Right atrium auricular region (tissue), 2 donors: ENCODE measurements around the gene RTKN. TPM values are rescaled to one million over a fixed set of nuclear protein-coding genes. Genes with fewer than 3 reads are reported as not detected.
"Not testable (repeated sequence)": the region's sequence is repeated elsewhere in the genome, so short reads cannot be mapped to it uniquely, and the experiment has no call there.

Experiments
- DNase-seq: peaks from one replicate; pipeline ENCODE4 v3.0.0-alpha.2; 2019; ENCODE audit warnings: low spot score
- H3K27ac ChIP-seq, 2 donors: fragments of 200-600 bp; sonication (generic); 1 replicate in 1 of 2; 2 replicates in 1 of 2; pipeline ENCODE4 v1.5.1; 2016 to 2019
- H3K27me3 ChIP-seq, 2 donors: fragments of 200-600 bp; sonication (generic); one replicate each; pipeline versions ENCODE4 v1.5.1 to v1.6.0; 2017 to 2019
- H3K36me3 ChIP-seq: fragments of 200-600 bp; sonication (generic); one replicate; pipeline ENCODE4 v1.5.1; 2016
- H3K4me1 ChIP-seq, 2 donors: fragments of 200-600 bp; sonication (generic); one replicate each; pipeline versions ENCODE4 v1.5.1 to v1.6.0; 2017 to 2019
- H3K4me3 ChIP-seq, 2 donors: fragments of 200-600 bp; sonication (generic); 1 replicate in 1 of 2; 2 replicates in 1 of 2; pipeline ENCODE4 v1.5.1; 2017 to 2019; ENCODE audit warnings: mild to moderate bottlenecking in 1 of 2, moderate library complexity in 1 of 2
- H3K9me3 ChIP-seq, 2 donors: fragments of 200-600 bp; sonication (generic); one replicate each; pipeline ENCODE4 v1.5.1; 2019
- total RNA-seq, 2 donors: library from RNA; depleted of rRNA; stranded (reverse); fragments of >200 nt; gene quantifications; one replicate each; pipeline ENCODE4 v1.1.0, GENCODE V29; 2016
- TF ChIP-seq, protein P1 (sequence below), 2 donors: fragments of 200-600 bp; sonication (generic); IDR thresholded peaks; one replicate each; pipeline ENCODE4 v1.5.1; 2019; ENCODE audit warnings: antibody characterized with exemption in 2 of 2

RTKN gene
- total RNA-seq, 2 donors from 2014 or later = 10.4 to 15.3 TPM

DNA sequence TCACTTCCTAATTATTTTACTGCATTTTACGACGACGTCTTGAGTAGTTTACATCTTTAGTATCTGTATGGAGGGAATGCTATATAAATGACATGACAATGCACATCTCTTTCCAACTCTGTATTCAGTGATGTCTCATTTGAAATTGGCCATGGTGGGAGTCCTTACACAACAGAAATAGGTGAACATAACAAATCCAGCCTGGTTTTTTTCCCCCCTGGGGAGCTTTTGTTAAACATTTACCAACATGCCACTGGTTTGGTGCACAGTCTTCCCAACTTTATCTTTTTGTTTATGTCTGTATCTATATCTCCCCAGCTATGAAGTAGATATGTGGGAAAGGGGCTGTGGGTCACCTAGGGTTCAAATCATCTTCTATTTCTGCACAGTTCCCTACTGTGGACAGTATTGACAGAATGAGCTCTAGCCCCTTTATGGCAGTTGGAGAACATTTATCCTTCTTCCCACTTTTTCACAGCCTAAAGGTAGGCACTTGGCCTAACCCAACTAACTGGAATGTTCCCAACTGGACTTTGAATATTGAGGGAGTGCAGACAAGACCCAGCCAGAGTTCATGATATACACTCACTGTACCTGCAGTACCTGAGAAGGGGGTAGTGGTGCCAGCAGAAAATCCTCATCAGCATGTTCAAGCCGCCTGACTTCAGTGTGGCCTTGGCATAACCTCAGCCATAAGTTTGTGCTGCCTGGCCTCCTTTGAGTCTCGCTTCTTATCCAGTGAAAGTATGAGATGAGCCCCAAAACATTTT is 5.7 kb upstream of the RTKN start:
- TF ChIP-seq, protein P1, sequence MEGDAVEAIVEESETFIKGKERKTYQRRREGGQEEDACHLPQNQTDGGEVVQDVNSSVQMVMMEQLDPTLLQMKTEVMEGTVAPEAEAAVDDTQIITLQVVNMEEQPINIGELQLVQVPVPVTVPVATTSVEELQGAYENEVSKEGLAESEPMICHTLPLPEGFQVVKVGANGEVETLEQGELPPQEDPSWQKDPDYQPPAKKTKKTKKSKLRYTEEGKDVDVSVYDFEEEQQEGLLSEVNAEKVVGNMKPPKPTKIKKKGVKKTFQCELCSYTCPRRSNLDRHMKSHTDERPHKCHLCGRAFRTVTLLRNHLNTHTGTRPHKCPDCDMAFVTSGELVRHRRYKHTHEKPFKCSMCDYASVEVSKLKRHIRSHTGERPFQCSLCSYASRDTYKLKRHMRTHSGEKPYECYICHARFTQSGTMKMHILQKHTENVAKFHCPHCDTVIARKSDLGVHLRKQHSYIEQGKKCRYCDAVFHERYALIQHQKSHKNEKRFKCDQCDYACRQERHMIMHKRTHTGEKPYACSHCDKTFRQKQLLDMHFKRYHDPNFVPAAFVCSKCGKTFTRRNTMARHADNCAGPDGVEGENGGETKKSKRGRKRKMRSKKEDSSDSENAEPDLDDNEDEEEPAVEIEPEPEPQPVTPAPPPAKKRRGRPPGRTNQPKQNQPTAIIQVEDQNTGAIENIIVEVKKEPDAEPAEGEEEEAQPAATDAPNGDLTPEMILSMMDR (IDR thresholded peaks at IDR 0.05) = no peak
- H3K27ac ChIP-seq = no peak overlapping the region
- H3K27me3 ChIP-seq = no peaks in the 10 kb centered on the region
- no peaks in the 10 kb centered on the region for H3K9me3 ChIP-seq
- no peaks in the 10 kb centered on the region for H3K36me3 ChIP-seq
- no peak for DNase-seq
- no peak overlapping the region for H3K4me3 ChIP-seq
- peaks cover 0 to under 1% of the 10 kb centered on the region in 2 donors for H3K4me1 ChIP-seq

DNA sequence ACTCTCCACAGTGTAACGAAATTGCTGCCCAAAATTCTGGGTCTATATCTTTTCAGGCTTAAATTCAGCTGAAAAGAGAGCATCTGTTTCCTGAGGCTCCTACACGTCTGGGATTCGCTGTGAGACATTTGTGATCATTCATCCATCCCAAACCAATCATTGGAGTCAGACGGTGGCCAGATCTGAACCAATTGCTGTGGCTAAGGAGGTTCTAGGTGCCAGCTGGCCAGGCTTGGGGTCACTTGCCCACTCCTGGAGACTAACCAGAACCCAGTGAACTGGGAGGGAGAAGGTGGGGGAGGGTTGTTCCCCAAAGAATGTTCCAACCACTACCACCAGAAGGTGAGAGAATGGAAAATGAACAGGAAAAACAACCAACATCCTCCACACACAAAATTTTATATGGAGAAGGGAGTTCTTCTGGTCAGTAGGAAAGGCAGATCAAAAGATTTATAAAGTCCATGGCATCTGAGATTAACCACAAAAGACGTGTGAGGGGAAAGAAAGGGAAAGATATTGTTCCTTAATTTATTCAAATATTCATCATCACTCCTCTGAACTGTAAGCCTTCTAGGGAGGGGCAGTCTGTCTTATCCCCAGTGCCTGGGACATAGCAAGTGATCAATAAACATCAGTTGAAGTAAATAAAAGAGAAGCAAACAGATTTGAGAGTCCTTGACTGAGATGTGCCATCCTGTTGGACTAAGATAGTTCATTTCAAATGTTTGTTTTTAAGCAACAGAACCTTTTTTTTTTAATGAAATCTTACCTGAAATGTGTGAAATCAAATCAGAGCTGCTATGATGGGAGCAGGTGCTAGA is 3.0 kb upstream of the RTKN start:
- H3K36me3 ChIP-seq = no peaks in the 10 kb centered on the region
- no peaks in the 10 kb centered on the region for H3K27me3 ChIP-seq
- no peak for DNase-seq
- H3K9me3 ChIP-seq = no peaks in the 10 kb centered on the region
- no peak overlapping the region for H3K27ac ChIP-seq
- no peak overlapping the region for H3K4me3 ChIP-seq
- TF ChIP-seq, protein P1 (IDR thresholded peaks at IDR 0.05) = no peak
- H3K4me1 ChIP-seq = peaks cover 0 to 26% of the 10 kb centered on the region in 2 donors

GRCh38 chr2:74442483-74443297 is 953 bp upstream of the RTKN start:
- H3K27me3 ChIP-seq, DNase-seq, H3K9me3 ChIP-seq, H3K36me3 ChIP-seq: not testable (repeated sequence)
- H3K4me1 ChIP-seq = peaks cover 0 to 40% of the 10 kb centered on the region in 2 donors
- peak overlapping the region; percentile 86 to 89 for H3K27ac ChIP-seq
- H3K4me3 ChIP-seq = peak overlapping the region; percentile 41 to 61

DNA sequence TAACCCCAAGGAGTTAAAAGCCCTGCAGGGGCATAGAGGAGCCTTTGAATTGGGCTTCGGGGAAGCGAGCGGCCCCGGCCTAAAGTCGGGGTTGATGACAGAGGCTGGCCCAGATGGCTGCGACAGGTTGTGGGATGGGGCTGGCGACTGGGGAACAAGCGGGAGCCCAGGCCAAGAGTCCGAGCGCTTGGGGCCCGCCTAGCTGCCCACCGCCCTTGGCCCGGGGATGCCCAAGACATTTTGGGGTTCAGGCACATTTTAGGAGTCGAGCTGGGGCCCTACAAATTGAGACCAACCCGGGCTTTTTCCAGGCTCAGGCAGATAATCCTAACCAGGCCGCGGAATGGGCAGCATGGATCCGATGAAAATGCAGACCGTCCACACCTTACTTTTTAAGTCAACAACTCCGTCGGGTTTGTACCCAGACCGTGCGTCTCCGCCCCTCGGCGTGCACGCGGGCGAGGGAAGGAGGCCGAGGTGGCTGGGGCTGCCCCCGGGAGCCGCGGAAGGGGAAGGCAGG is 507 bp downstream of the RTKN start:
- TF ChIP-seq, protein P1 (IDR thresholded peaks at IDR 0.05) = no peak
- Histone ChIP-seq H3K4me1 (peaks cover 0 to 55% of the 10 kb centered on the region in 2 donors), H3K36me3 (no peaks in the 10 kb centered on the region), H3K27me3 (no peaks in the 10 kb centered on the region), H3K9me3 (no peaks in the 10 kb centered on the region), H3K4me3 (peak overlapping the region; percentile 41 to 61), H3K27ac (peak overlapping the region; percentile 86 to 89)
- no peak for DNase-seq

- Histone ChIP-seq H3K9me3 (no peaks in the 10 kb centered on the region), H3K27me3 (no peaks in the 10 kb centered on the region), H3K36me3 (no peaks in the 10 kb centered on the region), H3K4me3 (peak overlapping the region; percentile 41 to 61), H3K27ac (peak overlapping the region; percentile 86 to 89), H3K4me1 (peaks cover 0 to 61% of the 10 kb centered on the region in 2 donors)
- TF ChIP-seq, protein P1 (IDR thresholded peaks at IDR 0.05) = peak in 1 of 2 donors; percentile 36
- peak; percentile 85 for DNase-seq
Measured at GRCh38 chr2:74440378-74441169, 1.2 kb downstream of the RTKN start.
